Brain microvascular endothelial cell (primary cell): ENCODE measurements around the gene ITIH4.

Experiments
- DNase-seq: peaks from one replicate; pipeline ENCODE4 v3.0.0-alpha.2; 2020
- H3K27ac ChIP-seq: fragments of 250-450 bp; sonication (Bioruptor Pico); 2 replicates; pipeline ENCODE4 v1.5.1; 2020; ENCODE audit warnings: mild to moderate bottlenecking, moderate library complexity
- H3K27me3 ChIP-seq: fragments of 250-450 bp; sonication (Bioruptor Pico); replicated peaks from 2 replicates; pipeline ENCODE4 v1.5.1; 2020; ENCODE audit warnings: mild to moderate bottlenecking
- H3K36me3 ChIP-seq: fragments of 250-450 bp; sonication (Bioruptor Pico); replicated peaks from 2 replicates; pipeline ENCODE4 v1.5.1; 2020; ENCODE audit warnings: mild to moderate bottlenecking
- H3K4me3 ChIP-seq: 2 replicates; pipeline ENCODE4 v1.5.1; 2011; ENCODE audit warnings: low read depth, mild to moderate bottlenecking, control low read depth, low read length, moderate library complexity
- in situ Hi-C: cut with HindIII; loops from 2 replicates; pipeline ENCODE4 v1.10.0; 2017; ENCODE audit warnings: low sequenced_read_pairs, low pct_ligation_motif_present
- TF ChIP-seq, protein P1 (sequence below): IDR thresholded peaks from 2 replicates; pipeline ENCODE4 v1.5.1; 2011; ENCODE audit warnings: low read depth, mild to moderate bottlenecking, moderate library complexity, low read length, control low read depth, inconsistent platforms; ENCODE audit errors: missing control alignments

ITIH4 gene

GRCh38 chr3:52845157-52845556 is 14.7 kb upstream of the ITIH4 start:
- in situ Hi-C loops: no loop called here
- H3K27ac ChIP-seq: no peak overlapping the region
- TF ChIP-seq, protein P1, sequence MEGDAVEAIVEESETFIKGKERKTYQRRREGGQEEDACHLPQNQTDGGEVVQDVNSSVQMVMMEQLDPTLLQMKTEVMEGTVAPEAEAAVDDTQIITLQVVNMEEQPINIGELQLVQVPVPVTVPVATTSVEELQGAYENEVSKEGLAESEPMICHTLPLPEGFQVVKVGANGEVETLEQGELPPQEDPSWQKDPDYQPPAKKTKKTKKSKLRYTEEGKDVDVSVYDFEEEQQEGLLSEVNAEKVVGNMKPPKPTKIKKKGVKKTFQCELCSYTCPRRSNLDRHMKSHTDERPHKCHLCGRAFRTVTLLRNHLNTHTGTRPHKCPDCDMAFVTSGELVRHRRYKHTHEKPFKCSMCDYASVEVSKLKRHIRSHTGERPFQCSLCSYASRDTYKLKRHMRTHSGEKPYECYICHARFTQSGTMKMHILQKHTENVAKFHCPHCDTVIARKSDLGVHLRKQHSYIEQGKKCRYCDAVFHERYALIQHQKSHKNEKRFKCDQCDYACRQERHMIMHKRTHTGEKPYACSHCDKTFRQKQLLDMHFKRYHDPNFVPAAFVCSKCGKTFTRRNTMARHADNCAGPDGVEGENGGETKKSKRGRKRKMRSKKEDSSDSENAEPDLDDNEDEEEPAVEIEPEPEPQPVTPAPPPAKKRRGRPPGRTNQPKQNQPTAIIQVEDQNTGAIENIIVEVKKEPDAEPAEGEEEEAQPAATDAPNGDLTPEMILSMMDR: no peak
- H3K27me3 ChIP-seq: no peaks in the 10 kb centered on the region
- DNase-seq: peak; percentile 31
- H3K4me3 ChIP-seq: no peak overlapping the region
- H3K36me3 ChIP-seq: peaks cover 6% of the 10 kb centered on the region

GRCh38 chr3:52844290-52844975 is 14.0 kb upstream of the ITIH4 start:
- TF ChIP-seq, protein P1: no peak
- Histone ChIP-seq H3K27ac (no peak overlapping the region), H3K27me3 (no peaks in the 10 kb centered on the region), H3K36me3 (peaks cover 4% of the 10 kb centered on the region), H3K4me3 (no peak overlapping the region)
- in situ Hi-C loops: no loop called here
- no peak for DNase-seq

DNA sequence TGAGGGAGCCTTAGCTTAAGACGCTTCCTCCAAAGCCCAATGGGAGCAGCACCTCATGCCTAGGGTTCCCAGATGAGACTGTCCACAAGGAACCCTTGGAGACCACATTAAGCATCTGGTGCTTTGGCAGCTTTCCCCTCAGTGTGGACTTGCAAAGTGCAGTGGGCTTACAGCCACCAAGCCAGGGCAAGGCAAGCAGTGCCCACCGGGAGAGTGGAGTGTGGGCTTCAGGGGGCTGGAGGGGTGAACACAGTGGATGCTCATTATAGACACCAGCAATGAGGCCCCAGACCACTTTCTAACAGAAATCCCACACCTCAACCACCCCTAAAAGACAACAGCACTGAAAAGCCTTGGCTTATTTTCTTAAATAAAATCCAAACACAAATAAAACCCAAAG is 13.4 kb upstream of the ITIH4 start:
- in situ Hi-C loops: no loop called here
- TF ChIP-seq, protein P1: no peak
- Histone ChIP-seq H3K4me3 (no peak overlapping the region), H3K27me3 (no peaks in the 10 kb centered on the region), H3K27ac (no peak overlapping the region), H3K36me3 (no peaks in the 10 kb centered on the region)
- DNase-seq: no peak

DNA sequence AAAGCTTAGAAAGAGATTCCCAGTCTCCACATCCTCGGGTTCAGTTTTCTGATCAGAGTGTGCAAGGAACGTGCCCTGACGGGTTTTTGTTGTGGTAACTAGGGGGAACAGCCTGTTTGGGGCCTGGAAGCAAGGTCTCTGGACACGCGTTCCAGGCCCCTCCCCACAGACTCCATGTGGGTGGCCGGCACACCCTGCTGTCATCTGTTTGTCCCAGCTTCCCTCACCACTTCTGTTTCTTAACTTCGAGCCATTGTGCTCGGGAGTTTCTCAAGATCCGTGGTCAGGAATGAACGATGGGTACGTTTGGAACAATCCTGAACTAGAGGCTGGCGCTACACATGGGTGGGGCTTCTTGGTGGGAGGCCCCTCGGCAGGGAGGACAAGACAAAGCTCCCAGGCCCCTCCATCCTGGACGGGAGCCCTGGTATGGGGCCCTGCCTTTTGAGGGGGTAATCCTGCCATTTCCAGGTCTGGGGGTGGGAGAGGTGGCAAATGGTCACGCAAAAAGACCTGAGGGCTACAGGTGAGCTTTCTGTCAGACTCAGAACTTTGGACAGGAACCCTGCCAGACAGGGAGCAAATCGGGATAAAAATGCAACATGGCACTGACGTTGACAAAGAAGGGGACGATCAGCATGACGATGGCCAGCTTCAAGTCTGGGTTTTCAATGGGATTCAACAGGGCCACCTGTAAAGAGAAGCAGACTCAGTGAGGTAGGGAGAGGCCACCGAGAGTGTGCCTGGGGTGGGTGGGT is 12.8 kb upstream of the ITIH4 start:
- Histone ChIP-seq H3K36me3 (no peaks in the 10 kb centered on the region), H3K4me3 (no peak overlapping the region), H3K27ac (no peak overlapping the region), H3K27me3 (no peaks in the 10 kb centered on the region)
- in situ Hi-C loops: no loop called here
- TF ChIP-seq, protein P1: no peak
- DNase-seq: no peak

DNA sequence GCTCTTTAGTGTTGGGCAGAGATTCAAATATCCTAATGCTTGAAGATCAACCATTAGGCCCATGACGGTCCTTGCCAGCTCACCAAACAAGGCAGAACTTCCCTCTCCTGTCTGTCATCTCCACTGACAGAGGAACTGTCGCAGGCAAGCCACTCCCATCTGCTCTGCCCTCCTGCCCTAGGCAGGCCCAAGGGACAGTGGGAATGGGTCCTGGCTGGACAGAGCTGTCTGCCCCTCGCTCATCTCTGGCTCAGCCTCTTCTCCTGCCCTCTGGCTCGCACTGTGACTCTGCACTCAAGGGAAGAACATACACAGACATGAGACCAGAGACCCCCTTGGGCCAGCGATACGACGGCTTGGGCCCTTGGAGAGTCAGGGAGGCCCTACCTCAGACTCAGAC is 12.0 kb upstream of the ITIH4 start:
- Histone ChIP-seq H3K36me3 (no peaks in the 10 kb centered on the region), H3K27ac (no peak overlapping the region), H3K4me3 (no peak overlapping the region), H3K27me3 (no peaks in the 10 kb centered on the region)
- DNase-seq: no peak
- TF ChIP-seq, protein P1: no peak
- in situ Hi-C loops: no loop called here

DNA sequence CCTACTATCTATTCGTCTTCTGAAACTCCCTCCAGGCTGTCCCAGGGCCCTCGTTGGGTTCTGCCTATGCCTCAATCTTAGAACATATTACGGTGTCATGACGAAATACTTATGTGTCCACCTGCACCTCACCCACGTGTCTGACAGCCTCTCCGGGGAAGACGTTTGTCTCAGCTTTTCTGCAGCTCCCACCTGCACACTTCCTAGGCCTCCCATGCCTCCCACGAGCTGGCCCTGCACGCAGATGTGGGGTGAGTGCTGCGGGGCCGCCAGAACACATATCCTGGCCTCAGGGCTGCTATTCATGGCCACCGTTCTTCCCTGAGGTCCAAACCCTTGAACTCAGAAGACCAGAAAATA is 11.5 kb upstream of the ITIH4 start:
- no peaks in the 10 kb centered on the region for H3K36me3 ChIP-seq
- DNase-seq: no peak
- no peak overlapping the region for H3K27ac ChIP-seq
- TF ChIP-seq, protein P1: no peak
- H3K4me3 ChIP-seq: no peak overlapping the region
- H3K27me3 ChIP-seq: no peaks in the 10 kb centered on the region
- in situ Hi-C loops: no loop called here
